GM18526 (cell line): ENCODE data around the gene CCDC170.

Experiments used
- POLR2A ChIP-seq: IDR thresholded peaks from 3 replicates; pipeline ENCODE4 v1.6.1; 2011; ENCODE audit not compliant: insufficient read length; ENCODE audit errors: extremely low read depth

Gene CCDC170

DNA sequence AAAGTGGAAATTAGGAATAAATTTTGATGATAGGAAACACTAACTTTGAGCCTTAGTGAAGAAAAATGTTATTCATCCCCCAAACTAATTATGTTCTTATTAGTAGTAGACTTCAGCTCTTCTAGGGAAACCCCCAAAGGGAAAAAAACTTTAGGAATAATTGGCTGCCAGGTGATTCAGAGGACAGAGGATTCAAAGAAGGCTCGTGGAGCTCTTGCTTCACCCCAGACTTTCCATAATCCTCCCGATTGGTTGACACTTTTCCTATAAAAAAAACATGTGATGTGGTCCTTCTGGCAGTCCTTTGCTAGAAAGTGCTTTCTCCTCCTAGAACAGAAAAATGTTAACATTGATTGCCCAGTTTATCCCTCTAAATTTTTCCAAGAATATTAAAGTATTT is 5.6 kb upstream of the CCDC170 start:
- no peak for TF ChIP-seq POLR2A

DNA sequence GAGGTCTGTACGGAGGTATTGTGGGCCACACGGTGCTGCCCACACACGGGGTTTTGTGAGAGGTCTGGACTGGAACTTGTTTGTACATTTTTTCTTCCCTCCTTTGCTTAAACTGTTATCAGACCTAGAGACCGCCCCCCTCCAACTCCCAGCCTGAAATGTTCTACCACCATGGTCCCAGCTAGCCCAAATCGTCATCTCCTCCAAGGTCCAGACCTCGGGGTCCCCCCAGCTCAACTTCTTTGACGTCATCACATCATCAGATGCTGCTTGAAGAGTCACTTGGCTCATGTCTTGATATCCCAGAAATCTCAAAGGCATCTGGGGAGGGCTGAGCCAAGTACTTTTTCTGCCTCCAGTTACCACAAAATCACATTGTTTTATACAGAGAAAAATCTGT is 2.8 kb upstream of the CCDC170 start:
- TF ChIP-seq POLR2A = no peak

DNA sequence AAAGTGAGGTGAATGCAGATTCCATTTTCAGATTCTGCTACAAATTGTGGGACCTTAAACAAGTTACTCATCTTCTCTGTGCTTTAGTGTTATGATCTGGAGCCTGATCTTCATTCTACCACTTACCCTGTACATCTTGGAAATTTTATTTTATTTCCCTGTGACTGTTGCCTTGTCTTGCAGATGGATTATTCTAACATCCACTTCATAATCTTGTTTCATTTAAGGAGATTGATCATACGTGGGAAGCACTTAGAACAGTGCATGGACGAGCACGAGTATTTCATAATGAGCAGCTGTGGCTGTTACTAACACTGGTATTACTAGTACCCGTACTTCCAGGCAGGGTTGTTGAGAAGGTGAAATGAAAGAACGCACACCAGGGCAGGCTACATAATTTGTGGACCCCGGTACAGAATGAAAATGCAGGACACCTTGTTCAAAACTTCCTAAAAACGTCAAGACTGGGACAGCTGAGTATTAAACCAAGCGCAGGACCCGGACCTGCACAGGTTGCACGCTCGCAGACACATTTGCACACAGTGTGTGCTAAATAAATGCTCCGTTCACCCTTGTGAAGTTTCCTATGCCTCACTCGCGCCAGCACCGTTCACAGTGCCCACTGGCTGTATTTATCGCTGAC is 535 bp upstream of the CCDC170 start:
- no peak for TF ChIP-seq POLR2A

DNA sequence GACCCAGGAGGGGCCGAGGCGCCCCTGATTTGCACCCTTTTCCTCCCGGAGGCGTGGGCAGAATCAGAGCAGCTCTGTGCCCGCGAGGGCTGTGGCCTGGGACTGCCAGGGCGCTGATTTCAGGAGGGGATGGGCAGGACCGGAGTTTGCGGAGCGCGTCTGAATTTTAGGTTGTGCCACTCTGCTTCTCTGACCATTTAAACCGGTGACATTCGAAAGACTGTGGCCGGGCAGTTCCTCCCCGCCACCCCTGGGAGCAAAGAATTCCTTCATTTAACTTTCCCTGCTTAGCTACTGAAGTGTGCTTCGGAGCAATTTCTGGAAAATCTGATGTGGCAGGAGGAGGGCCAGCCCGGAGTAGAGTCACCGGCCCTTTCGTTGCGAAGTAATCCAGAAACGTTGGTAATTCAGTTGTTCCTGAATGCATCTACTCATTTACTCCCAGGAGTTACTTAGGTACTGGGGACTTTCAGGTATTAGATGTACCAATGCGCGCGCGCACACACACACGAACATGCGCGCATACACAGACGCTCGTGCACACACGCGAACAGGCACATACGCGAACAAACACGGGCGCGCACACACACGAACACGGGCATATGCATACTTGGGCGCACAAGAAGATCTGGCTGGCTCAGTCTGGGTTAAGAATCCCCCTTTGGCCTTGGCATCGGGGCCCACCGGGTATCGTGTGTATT is 568 bp downstream of the CCDC170 start:
- TF ChIP-seq POLR2A = no peak

DNA sequence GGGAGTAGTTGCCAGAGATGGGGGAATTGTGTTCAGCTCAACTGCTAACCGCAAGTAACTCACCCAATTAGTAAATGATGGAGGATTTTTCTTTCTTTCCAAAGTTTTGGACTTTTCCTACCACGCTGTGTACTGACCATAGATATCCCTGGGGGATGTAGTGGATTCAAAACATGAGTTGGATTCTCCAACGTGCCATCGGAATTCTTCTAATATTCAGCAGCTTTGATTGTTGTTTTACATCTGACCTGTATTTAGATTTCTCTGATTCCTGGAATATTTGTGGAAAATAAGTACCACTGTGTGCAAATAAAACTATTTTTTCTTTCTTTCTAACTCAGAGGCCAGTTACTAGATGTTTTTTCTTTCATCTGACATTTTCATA is 1.1 kb downstream of the CCDC170 start:
- no peak for TF ChIP-seq POLR2A

DNA sequence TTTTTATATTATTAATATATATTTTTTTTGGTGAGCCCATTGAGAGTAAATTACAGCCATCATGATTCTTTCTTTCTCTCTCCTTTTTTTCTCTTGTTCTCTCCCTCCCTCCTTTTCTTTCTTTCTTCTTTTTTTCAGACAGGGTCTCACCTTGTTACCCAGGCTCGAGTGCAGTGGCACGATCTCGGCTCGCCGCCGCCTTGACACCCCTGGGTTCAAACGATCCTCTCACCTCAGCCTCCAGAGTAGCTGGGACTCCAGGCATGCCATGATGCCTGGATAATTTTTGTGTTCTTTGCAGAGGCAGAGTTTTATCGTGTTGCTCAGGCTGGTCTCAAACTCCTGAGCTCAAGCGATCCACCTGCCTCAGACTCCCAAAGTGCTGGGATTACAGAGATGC is 1.6 kb downstream of the CCDC170 start:
- no peak for TF ChIP-seq POLR2A

DNA sequence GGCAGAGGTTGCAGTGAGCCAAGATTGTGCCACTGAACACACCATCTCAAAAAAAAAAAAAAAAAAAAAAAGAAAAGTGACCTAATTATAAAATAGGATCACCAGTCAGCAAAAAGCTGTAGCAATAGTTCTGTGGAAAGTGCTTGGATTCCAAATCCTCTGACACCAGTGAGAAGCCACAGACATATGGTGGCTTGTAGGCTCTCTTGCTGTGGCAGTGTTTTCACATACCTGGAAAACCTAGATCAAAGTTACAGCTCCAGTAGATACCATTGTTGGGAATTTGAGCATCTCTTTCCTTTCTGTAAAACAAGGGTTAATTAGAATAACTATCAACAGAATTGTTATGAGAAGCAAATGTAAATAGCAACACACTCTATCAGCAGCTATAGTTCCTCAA is 4.1 kb downstream of the CCDC170 start:
- TF ChIP-seq POLR2A = no peak

DNA sequence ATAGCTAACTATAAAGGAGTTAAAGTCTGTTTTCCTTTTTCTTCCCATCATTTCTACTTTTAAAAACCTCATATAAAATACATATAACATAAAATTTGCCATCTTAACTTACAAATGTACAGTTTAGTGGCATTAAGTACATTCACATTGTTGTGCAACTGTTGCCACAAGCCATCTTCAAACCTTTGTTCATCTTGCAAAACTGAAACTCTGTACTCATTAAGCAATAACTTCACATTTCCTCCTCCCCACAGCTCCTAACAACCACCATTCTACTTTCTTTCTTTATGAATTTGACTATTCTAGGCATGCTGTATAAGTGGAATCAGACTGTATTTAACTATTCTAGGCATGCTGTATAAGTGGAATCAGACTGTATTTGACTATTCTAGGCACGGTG is 4.5 kb downstream of the CCDC170 start:
- no peak for TF ChIP-seq POLR2A

DNA sequence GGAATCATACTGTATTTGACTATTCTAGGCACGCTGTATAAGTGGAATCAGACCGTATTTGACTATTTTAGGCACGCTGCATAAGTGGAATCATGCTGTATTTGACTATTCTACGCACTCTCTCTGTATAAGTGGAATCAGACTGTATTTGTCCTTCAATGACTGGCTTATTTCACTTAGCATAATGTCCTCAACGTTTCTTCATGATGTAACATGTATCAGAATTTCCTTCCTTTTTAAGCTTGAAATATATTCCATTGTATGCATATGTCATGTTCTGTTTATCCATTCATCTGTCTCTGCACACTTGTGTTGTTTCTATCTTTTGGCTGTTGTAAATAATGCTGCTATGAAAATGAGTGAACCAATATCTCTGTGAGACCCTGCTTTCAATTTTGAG is 5.7 kb downstream of the CCDC170 start:
- TF ChIP-seq POLR2A = no peak

DNA sequence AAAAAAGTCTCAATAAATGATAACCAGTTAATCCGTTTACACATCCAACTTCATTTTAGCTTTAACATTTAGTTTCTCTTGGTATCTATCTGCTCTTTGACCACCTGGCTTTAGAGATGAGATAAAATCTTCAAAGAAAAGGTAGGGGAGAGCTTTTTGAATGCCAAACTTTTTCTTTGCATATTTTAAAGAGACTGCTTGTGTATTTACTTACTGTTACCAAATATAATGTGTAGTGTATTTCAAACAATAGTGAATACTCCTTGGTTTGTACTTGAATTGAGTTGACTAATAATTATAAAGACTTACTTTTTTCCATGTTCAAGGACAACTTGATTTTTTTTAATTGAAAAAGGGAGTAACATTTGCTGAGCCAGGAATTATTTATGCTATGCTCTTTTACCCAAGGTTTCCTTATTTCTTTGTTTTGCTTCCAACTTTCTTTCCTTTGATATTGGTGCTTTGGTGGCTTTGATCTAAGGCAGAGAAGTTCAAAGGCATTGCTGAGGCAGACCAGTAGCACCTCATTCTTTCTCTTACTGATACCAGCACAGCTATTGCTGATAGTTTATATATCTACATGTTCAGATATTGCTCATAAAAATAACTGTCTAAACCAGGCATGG is 7.8 kb downstream of the CCDC170 start:
- no peak for TF ChIP-seq POLR2A

DNA sequence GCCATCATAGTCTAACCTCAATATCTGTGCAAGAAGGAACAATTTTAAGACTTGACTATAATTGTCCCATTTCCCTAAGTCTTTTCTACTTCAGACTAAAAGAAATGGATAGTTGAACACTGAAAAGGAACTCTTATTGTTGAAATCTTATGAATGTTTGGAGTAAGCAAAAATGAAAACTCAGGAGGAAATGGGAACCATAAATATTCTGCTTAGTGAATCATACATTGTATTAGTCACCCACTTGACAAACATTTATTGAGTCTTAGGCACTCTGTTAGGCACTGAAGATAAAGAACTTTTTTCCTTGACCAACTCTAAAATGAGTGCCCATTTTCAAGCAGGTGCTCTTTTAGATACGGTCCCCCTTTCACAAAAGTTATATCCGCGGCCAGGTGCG is 8.7 kb downstream of the CCDC170 start:
- TF ChIP-seq POLR2A = no peak

DNA sequence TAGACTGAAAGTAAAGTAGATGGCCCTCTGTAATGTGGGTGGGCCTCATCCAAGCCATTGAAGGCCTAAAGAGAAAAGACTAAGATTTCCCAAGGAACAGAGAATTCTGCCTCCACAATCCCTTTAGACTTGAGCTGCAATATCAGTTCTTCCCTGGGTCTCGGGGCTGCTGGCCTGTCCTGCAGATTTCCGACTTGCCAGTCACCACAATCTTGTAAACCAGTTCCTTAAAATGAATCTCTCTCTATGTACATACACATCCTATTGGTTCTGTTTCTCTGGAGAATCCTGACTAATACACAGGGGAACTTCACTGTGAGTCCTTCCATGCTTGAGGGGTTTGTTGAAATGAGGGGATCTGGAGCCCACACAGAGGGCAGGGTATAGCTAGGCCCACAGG is 12.9 kb downstream of the CCDC170 start:
- TF ChIP-seq POLR2A = no peak

DNA sequence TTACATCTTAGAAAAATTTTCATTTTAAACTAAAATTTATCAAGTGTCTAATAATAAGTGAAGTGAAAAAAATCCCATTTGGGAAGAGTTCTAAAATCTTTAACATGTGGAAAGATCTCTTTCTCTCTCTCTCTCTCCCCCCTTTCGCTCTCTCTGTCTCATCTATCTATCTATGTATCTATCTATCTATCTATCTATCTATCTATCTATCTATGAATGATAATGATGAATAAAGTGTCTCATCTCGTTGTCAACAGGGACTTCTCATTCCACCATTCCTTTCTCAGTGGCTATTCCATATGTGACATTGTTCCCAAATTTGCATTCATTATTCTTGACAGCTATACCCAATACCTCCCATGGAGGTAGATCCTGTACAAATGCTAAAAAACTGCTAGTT is 15.2 kb downstream of the CCDC170 start:
- no peak for TF ChIP-seq POLR2A

DNA sequence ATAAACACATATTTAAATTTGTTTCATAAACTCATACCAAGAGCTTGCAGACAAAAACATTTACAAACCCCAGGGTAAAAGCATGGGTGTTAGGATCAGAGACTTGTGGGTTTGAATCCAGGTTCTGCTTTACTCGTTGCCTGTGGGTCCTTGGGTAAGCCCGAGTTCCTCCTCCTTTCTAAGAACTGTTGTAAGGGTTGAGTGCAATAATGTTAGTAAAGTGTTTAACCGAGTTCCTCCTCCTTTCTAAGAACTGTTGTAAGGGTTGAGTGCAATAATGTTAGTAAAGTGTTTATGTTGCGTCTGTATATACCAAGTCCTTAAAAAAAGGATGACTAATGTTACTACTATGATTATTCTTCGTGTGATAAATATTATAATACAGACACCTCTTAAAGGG is 18.7 kb downstream of the CCDC170 start:
- TF ChIP-seq POLR2A = no peak

DNA sequence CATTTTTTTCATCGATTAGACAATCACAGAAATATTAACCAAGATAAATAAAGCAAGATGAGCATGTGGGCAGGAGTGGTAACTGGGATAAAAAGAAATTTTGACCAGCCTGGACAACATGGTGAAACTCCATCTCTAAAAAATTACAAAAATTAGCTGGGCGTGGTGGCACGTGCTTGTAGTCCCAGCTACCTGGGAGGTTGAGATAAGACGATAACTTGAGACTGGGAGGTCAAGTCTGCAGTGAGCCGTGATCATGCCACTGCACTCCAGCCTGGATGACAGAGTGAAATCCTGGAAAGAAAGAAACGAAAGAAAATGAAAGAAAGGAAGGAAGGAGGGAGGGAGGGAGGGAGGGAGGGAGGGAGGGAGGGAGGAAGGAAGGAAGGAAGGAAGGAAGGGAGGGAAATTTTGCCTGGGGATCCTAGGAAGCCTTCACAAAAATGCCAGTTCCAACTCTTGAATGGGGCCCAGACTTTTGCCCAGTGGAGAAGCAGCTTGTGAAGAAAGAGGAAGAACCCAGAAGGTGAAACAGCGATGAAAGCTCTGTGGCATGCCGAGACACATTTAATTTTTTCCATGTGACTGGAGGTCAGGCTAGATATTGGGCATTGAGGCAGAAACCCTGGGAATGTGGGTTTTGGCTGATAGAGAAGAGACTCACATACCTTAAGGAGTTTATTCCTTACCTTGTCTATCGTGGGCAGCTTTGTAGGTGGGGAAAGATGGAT is 20.3 kb downstream of the CCDC170 start:
- TF ChIP-seq POLR2A = no peak

DNA sequence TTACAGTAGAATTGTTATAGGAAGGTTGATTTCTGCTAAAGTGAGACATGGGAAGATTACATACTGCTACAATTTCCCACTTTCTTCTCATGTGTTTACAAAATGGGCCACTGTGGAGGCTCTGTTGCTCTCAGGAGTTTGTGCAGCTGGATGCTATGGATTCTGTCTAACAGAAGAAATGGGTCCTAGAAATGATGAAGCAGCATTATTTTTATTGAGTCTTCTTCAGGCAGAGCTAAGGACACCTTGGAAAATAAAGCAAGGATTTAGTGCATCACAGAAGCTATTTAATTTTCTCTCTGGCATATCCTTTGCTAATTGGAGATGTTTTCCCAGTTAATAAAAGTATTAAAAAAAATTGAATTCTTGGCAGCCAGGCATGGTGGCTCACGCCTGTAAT is 29.2 kb downstream of the CCDC170 start:
- TF ChIP-seq POLR2A = no peak
